Measurements from ENCODE around the gene HOXD4. TPM values are rescaled to one million over a fixed set of nuclear protein-coding genes. Genes with fewer than 3 reads are reported as not detected.

Gene HOXD4
- total and polyA plus RNA-seq, 10 of the 15 experiments (the other 5 are each of a cell fraction or from before 2014, with no cell fraction given) = 0.07 TPM; not detected in 9

- TF ChIP-seq E2F8 (IDR thresholded peaks at IDR 0.05; ENCODE audit: low read depth, partially characterized antibody) (no peak), RCOR1 (conservative IDR thresholded peaks at IDR 0.05; ENCODE audit: low read depth, low read length) (no peak), BCL11A (IDR thresholded peaks at IDR 0.05; ENCODE audit: low read depth, low read length) (no peak), RAD21 (IDR thresholded peaks at IDR 0.05; ENCODE audit: insufficient read depth, low read depth, low read length) (no peak)
These were observed 36.0 kb downstream of the HOXD4 start (continued) for GRCh38 chr2:176187200-176187898.

- DNase-seq (ENCODE audit: low read depth, low spot score) (no peak), FAIRE-seq (no peak), ATAC-seq (no peak)
- no peaks in the 10 kb centered on the region for H4K20me1 ChIP-seq (ENCODE audit: control insufficient read depth, insufficient read depth)
- in situ Hi-C loops (cut with MboI) = no loop called here
- H2AFZ ChIP-seq (ENCODE audit: control insufficient read depth, low read depth, low read length) = no peak within 1 kb of the TSS
- 52% methylated on average over 68 of the region's 68 CpGs for WGBS (ENCODE audit: insufficient coverage, insufficient replicate concordance, low lambda C conversion rate, missing lambda C conversion rate)
- H3K9me3 ChIP-seq (replicated peaks; ENCODE audit: control insufficient read depth, insufficient read depth, low read length) = no peaks in the 10 kb centered on the region; the same call in 2 of the 3 replicates
- no peaks in the 10 kb centered on the region for H3K79me2 ChIP-seq (ENCODE audit: control insufficient read depth, insufficient read depth, low read length)
- TF ChIP-seq SUZ12 (IDR thresholded peaks at IDR 0.05; ENCODE audit: unreplicated experiment) = peak; percentile 54
- peak; percentile 50 for TF ChIP-seq USF1 (IDR thresholded peaks at IDR 0.05; ENCODE audit: borderline replicate concordance, extremely low read length, insufficient read depth, low read depth, low read length)
- no peak for TF ChIP-seq RBBP5 (conservative IDR thresholded peaks at IDR 0.05)
- no peak for TF ChIP-seq EP300 (IDR thresholded peaks at IDR 0.05; ENCODE audit: borderline replicate concordance in 1 of 2, control insufficient read depth in 1 of 2, low read depth in 2 of 2, low read length in 2 of 2)
- no peak for TF ChIP-seq ATF2 (IDR thresholded peaks at IDR 0.05; ENCODE audit: low read length)
- TF ChIP-seq GATAD2B (conservative IDR thresholded peaks at IDR 0.05; ENCODE audit: low read depth) = no peak
- TF ChIP-seq ZNF24 (IDR thresholded peaks at IDR 0.05) = no peak
- intact Hi-C loops (cut with micrococcal nuclease; ENCODE audit: unreplicated experiment) = no loop called here
- no peak within 1 kb of the TSS for H3K4me3 ChIP-seq
- ChIA-PET CTCF (no interaction called here), POLR2A (no interaction called here), SMC1A (ENCODE audit: uncharacterized antibody, unreplicated experiment) (interaction anchor here (1.5 kb wide), 1 partner anchor 12 kb away, joined by 4 read pairs; no protein-coding TSS in a partner anchor), RAD21 (ENCODE audit: unreplicated experiment) (interaction anchor here (0.5 to 1.3 kb wide), 2 partner anchors 11 to 12 kb away, joined by 4 read pairs; no protein-coding TSS in a partner anchor)
- no peak within 1 kb of the TSS for H3K9ac ChIP-seq (ENCODE audit: control insufficient read depth, insufficient read depth, low read length)
- H3K27ac ChIP-seq (ENCODE audit: control insufficient read depth, insufficient read depth) = no peak within 1 kb of the TSS
- peaks cover 2 to 22% of the 10 kb centered on the region in 2 experiments for H3K27me3 ChIP-seq (replicated peaks in 1 of 2; ENCODE audit: control insufficient read depth in 2 of 2, insufficient read depth in 2 of 2, low read length in 1 of 2)
- no TSS peak for BruUV-seq (replicated peaks)
- no peaks in the 10 kb centered on the region for H3K4me1 ChIP-seq (ENCODE audit: control insufficient read depth, insufficient read depth, low read length)
- H3K36me3 ChIP-seq (ENCODE audit: control insufficient read depth in 2 of 2, insufficient read depth in 2 of 2, low read length in 1 of 2) = no peaks in the 10 kb centered on the region
- peak within 1 kb of the TSS; percentile 65; the same call in 1 of the 2 replicates for H3K4me2 ChIP-seq (ENCODE audit: control insufficient read depth, insufficient read depth)
These were observed 36.8 kb downstream of the HOXD4 start, which contains the start of gene HOXD1 for GRCh38 chr2:176187899-176188773. Gene HOXD1 (plus strand): TSS chr2:176188668. CDS start chr2:176188802, 134 bp downstream.
